ENCODE data around the gene TPPP.

- no peak for TF ChIP-seq CTCF (IDR thresholded peaks at IDR 0.05)
- no peak for TF ChIP-seq POLR2A (IDR thresholded peaks at IDR 0.05)
Observed at GRCh38 chr5:683551-684481, 9.3 kb downstream of the TPPP start.
